HAP-1 (cell line): ENCODE results near the gene CRB1.

Experiments used
- DNase-seq, 2 experiments: peaks; one replicate each; pipeline ENCODE4 v3.0.0-alpha.2; 2016 to 2020; ENCODE audit warnings: low spot score in 2 of 2
- H3K27me3 ChIP-seq: fragments of 250-450 bp; sonication (Bioruptor Pico); 2 replicates; pipeline ENCODE4 v1.5.1; 2020; ENCODE audit warnings: low read depth, mild to moderate bottlenecking, moderate library complexity
- H3K36me3 ChIP-seq: fragments of 250-450 bp; sonication (Bioruptor Pico); replicated peaks from 2 replicates; pipeline ENCODE4 v1.5.1; 2020; ENCODE audit warnings: mild to moderate bottlenecking
- H3K4me1 ChIP-seq: fragments of 250-450 bp; sonication (Bioruptor Pico); 2 replicates; pipeline ENCODE4 v1.5.1; 2020; ENCODE audit warnings: mild to moderate bottlenecking
- H3K4me3 ChIP-seq: fragments of 250-450 bp; sonication (Bioruptor Pico); 2 replicates; pipeline ENCODE4 v1.5.1; 2020; ENCODE audit warnings: mild to moderate bottlenecking, moderate library complexity
- H3K9me3 ChIP-seq: fragments of 250-450 bp; sonication (Bioruptor Pico); 2 replicates; pipeline ENCODE4 v1.5.1; 2020; ENCODE audit warnings: mild to moderate bottlenecking, moderate library complexity
- in situ Hi-C: fragments of 300-500 bp; cut with MboI; formaldehyde crosslinking; loops from 3 replicates; pipeline ENCODE4 v1.14.3; 2020; ENCODE audit warnings: low sequenced_read_pairs, inconsistent platforms, mixed read lengths

The CRB1 gene

DNA sequence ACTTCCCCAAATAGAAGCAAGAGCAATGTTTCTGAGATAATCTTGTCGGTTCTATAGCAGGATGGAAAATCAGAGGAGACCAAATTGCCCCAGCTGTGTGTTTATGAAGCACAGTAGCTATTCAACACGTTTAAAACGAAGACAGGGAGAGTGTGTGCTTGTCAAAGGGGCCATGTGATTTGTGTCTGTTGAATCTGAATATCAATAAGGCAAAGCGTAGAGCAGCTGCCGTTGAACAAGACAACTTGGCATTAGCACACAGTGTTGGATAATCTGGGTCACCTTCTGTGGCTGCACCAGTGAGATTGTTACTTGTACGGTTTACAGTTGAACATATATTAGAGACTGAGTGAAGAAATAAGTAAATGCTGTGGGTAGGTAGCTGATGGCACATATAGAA is 1.0 kb downstream of the CRB1 start:
- H3K36me3 ChIP-seq: no peaks in the 10 kb centered on the region
- peak; percentile 59 to 88 for DNase-seq
- no peaks in the 10 kb centered on the region for H3K27me3 ChIP-seq
- H3K4me1 ChIP-seq: peaks cover 10% of the 10 kb centered on the region
- H3K4me3 ChIP-seq: no peak overlapping the region
- in situ Hi-C loops: no loop called here
- no peaks in the 10 kb centered on the region for H3K9me3 ChIP-seq

GRCh38 chr1:197272791-197273190 is 4.7 kb downstream of the CRB1 start:
- H3K27me3 ChIP-seq: no peaks in the 10 kb centered on the region
- H3K9me3 ChIP-seq: no peaks in the 10 kb centered on the region
- DNase-seq: no peak
- in situ Hi-C loops: no loop called here
- no peaks in the 10 kb centered on the region for H3K36me3 ChIP-seq
- H3K4me3 ChIP-seq: no peak overlapping the region
- peaks cover 10% of the 10 kb centered on the region for H3K4me1 ChIP-seq

- DNase-seq: no peak
- Histone ChIP-seq H3K27me3 (no peaks in the 10 kb centered on the region), H3K36me3 (no peaks in the 10 kb centered on the region), H3K4me1 (no peaks in the 10 kb centered on the region; the same call in 1 of the 2 replicates), H3K4me3 (no peak overlapping the region), H3K9me3 (no peaks in the 10 kb centered on the region)
- in situ Hi-C loops: no loop called here
Observed at GRCh38 chr1:197277166-197277565, 9.1 kb downstream of the CRB1 start.

DNA sequence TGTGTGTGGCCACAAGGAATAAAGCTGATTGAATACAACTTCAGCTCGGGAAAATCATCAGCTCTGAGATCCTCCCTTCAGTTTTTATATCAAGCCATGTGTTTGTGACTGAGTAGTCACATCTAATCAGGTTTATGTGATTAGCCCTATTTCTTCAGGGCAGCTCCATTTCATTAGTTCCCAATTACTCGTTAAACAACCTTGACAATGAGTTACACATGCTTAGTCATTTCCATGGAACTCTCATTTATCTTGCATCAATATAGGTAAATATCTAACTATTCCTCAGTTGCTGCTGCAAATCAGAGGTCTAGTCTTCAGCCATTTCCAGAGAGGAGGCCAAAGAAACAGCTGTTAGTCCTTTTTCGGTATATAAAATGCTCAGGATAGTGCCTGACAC is 16.3 kb downstream of the CRB1 start:
- Histone ChIP-seq H3K27me3 (no peaks in the 10 kb centered on the region), H3K4me3 (no peak overlapping the region), H3K36me3 (no peaks in the 10 kb centered on the region), H3K4me1 (no peaks in the 10 kb centered on the region), H3K9me3 (no peaks in the 10 kb centered on the region)
- in situ Hi-C loops: no loop called here
- no peak for DNase-seq

DNA sequence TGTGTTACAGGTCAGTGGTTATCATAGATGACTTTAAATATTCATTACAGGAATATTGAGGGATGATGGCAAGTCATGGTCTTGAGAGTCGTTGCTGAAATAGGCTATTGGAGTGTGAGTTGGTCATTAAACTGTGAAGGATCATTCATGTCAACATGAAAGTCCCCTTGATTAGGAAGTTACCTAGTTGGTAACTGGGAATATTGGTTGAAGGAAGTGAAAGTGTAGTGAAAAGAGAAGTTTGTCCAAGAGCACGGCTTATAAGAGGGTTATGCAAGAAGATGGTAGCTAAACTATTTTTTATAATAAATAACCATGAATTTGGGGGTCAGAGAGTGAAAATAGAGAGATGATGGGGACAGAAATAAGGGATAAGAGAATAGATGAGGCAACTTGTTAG is 16.9 kb downstream of the CRB1 start:
- no peak for DNase-seq
- in situ Hi-C loops: no loop called here

GRCh38 chr1:197285526-197286205 is 17.6 kb downstream of the CRB1 start:
- no peak for DNase-seq

More for the DNA sequence above, 16.9 kb downstream of the CRB1 start:
- Histone ChIP-seq H3K4me1 (no peaks in the 10 kb centered on the region), H3K27me3 (no peaks in the 10 kb centered on the region), H3K4me3 (no peak overlapping the region), H3K36me3 (no peaks in the 10 kb centered on the region), H3K9me3 (no peaks in the 10 kb centered on the region)

GRCh38 chr1:197286634-197287033 is 18.6 kb downstream of the CRB1 start:
- in situ Hi-C loops: no loop called here
- Histone ChIP-seq H3K9me3 (no peaks in the 10 kb centered on the region), H3K27me3 (no peaks in the 10 kb centered on the region), H3K4me3 (no peak overlapping the region), H3K36me3 (no peaks in the 10 kb centered on the region), H3K4me1 (no peaks in the 10 kb centered on the region)
- DNase-seq: no peak

More at GRCh38 chr1:197285526-197286205, 17.6 kb downstream of the CRB1 start:
- Histone ChIP-seq H3K4me3 (no peak overlapping the region), H3K36me3 (no peaks in the 10 kb centered on the region), H3K9me3 (no peaks in the 10 kb centered on the region), H3K4me1 (no peaks in the 10 kb centered on the region), H3K27me3 (no peaks in the 10 kb centered on the region)
- in situ Hi-C loops: no loop called here

DNA sequence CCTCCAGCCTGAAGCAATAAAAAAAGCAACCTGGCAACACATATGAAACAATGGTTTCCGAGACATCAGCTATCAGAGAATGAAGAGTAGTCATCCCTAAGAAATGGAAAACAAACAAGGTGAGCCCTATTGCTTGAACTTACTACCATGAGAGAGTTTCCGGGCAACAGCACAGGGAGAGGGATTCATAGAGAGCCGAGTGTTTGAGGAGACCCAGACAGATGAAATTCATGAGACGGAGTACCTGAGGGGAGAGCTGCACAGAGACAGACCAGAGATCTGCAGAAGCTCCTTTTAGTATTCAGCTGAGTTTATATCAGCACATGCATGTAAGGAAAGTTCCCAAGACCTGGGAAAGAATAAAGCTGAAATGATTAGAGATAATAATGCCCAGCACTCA is 19.8 kb downstream of the CRB1 start:
- H3K4me1 ChIP-seq: no peaks in the 10 kb centered on the region
- H3K36me3 ChIP-seq: no peaks in the 10 kb centered on the region
- DNase-seq: no peak
- H3K27me3 ChIP-seq: no peaks in the 10 kb centered on the region
- in situ Hi-C loops: no loop called here
- H3K9me3 ChIP-seq: no peaks in the 10 kb centered on the region
- H3K4me3 ChIP-seq: no peak overlapping the region

DNA sequence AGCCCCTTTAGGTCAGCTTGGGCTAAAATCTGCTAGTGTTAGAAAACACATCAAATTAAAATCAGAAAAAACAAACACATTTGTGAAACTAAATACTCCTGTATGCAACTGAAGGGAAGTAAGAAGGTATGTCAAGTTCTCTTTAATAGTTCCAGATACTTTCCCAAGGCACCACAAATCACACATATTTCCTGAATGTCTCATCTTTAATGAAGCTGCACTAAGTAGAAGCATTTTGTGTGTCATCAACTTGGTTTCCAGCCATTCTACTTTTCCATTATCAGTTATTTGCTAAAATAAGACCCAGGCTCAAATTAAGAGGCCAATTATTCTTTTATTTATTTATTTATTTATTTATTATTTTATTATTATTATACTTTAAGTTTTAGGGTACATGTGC is 34.7 kb downstream of the CRB1 start:
- H3K4me1 ChIP-seq: no peaks in the 10 kb centered on the region
- no peaks in the 10 kb centered on the region for H3K9me3 ChIP-seq
- no peak overlapping the region for H3K4me3 ChIP-seq
- no peaks in the 10 kb centered on the region for H3K36me3 ChIP-seq
- no peak for DNase-seq
- in situ Hi-C loops: no loop called here
- H3K27me3 ChIP-seq: peaks cover 3% of the 10 kb centered on the region; the same call in 1 of the 2 replicates

DNA sequence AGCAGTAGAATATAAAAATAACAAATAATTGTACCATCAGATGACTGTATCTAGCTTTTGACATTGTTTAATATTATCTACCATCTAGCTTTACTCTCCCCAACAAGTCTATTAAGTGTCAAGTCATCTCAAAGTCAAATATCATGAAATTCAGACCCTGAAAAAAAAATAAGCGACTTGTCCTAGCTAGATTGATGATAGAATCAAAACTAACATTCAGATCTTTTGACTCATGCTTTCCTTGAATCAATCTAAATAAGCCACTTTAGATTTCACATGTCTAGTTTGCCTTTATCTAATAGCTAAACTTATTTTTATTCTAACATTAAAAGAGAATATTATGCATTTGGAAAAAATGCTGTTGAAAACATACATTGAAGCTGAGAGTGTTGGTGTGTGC is 35.4 kb downstream of the CRB1 start:
- H3K27me3 ChIP-seq: peaks cover 3% of the 10 kb centered on the region; the same call in 1 of the 2 replicates
- no peaks in the 10 kb centered on the region for H3K36me3 ChIP-seq
- no peaks in the 10 kb centered on the region for H3K4me1 ChIP-seq
- H3K9me3 ChIP-seq: no peaks in the 10 kb centered on the region
- in situ Hi-C loops: no loop called here
- no peak overlapping the region for H3K4me3 ChIP-seq
- no peak for DNase-seq

GRCh38 chr1:197304638-197305200 is 36.7 kb downstream of the CRB1 start:
- DNase-seq: no peak
- in situ Hi-C loops: no loop called here
- H3K4me3 ChIP-seq: no peak overlapping the region
- no peaks in the 10 kb centered on the region for H3K9me3 ChIP-seq
- H3K27me3 ChIP-seq: peaks cover 3% of the 10 kb centered on the region; the same call in 1 of the 2 replicates
- H3K4me1 ChIP-seq: no peaks in the 10 kb centered on the region
- H3K36me3 ChIP-seq: no peaks in the 10 kb centered on the region

GRCh38 chr1:197305925-197306324 is 37.9 kb downstream of the CRB1 start:
- H3K27me3 ChIP-seq: peaks cover 3% of the 10 kb centered on the region; the same call in 1 of the 2 replicates
- no peak for DNase-seq
- in situ Hi-C loops: no loop called here
- H3K4me3 ChIP-seq: no peak overlapping the region
- no peaks in the 10 kb centered on the region for H3K36me3 ChIP-seq
- no peaks in the 10 kb centered on the region for H3K4me1 ChIP-seq
- no peaks in the 10 kb centered on the region for H3K9me3 ChIP-seq

GRCh38 chr1:197306381-197307062 is 38.5 kb downstream of the CRB1 start:
- Histone ChIP-seq H3K27me3 (peaks cover 3% of the 10 kb centered on the region; the same call in 1 of the 2 replicates), H3K4me1 (no peaks in the 10 kb centered on the region), H3K9me3 (no peaks in the 10 kb centered on the region), H3K4me3 (no peak overlapping the region), H3K36me3 (no peaks in the 10 kb centered on the region)
- DNase-seq: no peak
- in situ Hi-C loops: no loop called here

GRCh38 chr1:197307136-197307535 is 39.1 kb downstream of the CRB1 start:
- Histone ChIP-seq H3K4me1 (no peaks in the 10 kb centered on the region), H3K27me3 (peaks cover 3% of the 10 kb centered on the region; the same call in 1 of the 2 replicates)
- in situ Hi-C loops: no loop called here

More at GRCh38 chr1:197307136-197307535, 39.1 kb downstream of the CRB1 start:
- H3K9me3 ChIP-seq: no peaks in the 10 kb centered on the region
- H3K4me3 ChIP-seq: no peak overlapping the region
- peak in 1 of 2 experiments; percentile 26 for DNase-seq
- no peaks in the 10 kb centered on the region for H3K36me3 ChIP-seq
